Mammary epithelial cell (primary cell): ENCODE results near the gene KIF5C.

Source experiments
- CTCF ChIP-seq, 2 donors: IDR thresholded peaks in 1 of 2; conservative IDR thresholded peaks in 1 of 2; 2 replicates each; pipeline ENCODE4 v1.5.1; 2011 to 2012; ENCODE audit warnings: inconsistent platforms in 2 of 2, low read length in 2 of 2, mild to moderate bottlenecking in 2 of 2, control low read depth in 1 of 2, low read depth in 1 of 2; ENCODE audit not compliant: insufficient read depth in 1 of 2; ENCODE audit errors: extremely low read depth in 1 of 2
- EZH2 ChIP-seq: IDR thresholded peaks from 2 replicates; pipeline ENCODE4 v1.6.1; 2012; ENCODE audit warnings: low read length, inconsistent platforms, borderline replicate concordance

DNA sequence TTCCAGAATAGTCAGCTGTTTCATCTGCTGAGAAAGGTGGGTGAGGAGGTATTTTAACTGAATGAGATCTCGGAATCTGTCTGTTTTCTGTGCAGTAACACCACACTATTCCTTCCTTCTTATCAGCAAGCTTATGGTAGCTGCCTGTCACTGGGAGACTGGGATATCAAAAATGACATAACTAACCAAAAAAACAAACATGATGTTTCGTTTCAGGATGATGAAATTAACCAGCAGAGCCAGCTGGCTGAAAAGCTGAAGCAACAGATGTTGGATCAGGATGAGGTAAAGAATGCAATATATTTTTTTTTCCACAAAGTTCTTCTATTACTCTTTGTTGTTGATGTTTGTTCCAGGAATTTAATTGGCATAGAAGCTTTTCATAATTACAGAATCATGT, 103.7 kb downstream of the KIF5C start:
- TF ChIP-seq CTCF (conservative IDR thresholded peaks at IDR 0.05 in 1 of 2, IDR thresholded peaks at IDR 0.05 in 1 of 2; ENCODE audit: extremely low read depth in 1 of 2, insufficient read depth in 1 of 2, low read depth in 1 of 2, low read length in 2 of 2) (no peak), EZH2 (no peak)
